IPS DF 4.7 (cell line): ENCODE measurements around the gene TYMP.

Experiments
- DNase-seq: peaks from one replicate; pipeline ENCODE4 v3.0.0-alpha.2; 2013; ENCODE audit warnings: low spot score; ENCODE audit errors: extremely low read depth

TYMP gene

GRCh38 chr22:50506611-50507420, 23.0 kb downstream of the TYMP start:
- no peak for DNase-seq

- no peak for DNase-seq
Observed at GRCh38 chr22:50505776-50506610, 23.8 kb downstream of the TYMP start.

DNA sequence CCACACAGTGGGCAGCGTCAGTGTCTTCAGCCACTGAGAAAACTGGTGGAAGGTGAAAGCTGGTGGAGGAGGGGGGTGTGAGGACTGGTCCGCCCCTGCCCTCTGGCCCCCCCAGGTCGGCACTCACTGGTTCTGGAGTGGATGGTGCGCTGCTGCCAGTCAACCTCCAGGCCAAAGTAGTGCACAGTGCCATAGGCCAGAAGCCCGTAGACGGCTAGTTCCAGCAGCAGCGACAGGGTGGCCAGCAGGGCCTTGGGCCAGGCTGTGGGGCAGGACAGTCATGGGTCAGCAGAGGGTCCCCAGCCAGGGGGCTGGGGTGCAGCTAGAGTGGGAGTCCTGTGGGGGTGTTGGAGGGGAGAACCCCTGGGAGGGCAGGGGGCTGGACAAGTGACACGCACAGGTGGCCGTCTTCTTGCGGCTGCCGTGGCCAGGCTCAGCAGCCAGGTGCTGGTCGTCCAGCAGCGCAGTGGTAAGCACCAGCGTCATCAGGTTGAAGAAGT, 24.5 kb downstream of the TYMP start:
- DNase-seq = no peak

- no peak for DNase-seq
Observed at GRCh38 chr22:50504369-50505211, 25.2 kb downstream of the TYMP start.

DNA sequence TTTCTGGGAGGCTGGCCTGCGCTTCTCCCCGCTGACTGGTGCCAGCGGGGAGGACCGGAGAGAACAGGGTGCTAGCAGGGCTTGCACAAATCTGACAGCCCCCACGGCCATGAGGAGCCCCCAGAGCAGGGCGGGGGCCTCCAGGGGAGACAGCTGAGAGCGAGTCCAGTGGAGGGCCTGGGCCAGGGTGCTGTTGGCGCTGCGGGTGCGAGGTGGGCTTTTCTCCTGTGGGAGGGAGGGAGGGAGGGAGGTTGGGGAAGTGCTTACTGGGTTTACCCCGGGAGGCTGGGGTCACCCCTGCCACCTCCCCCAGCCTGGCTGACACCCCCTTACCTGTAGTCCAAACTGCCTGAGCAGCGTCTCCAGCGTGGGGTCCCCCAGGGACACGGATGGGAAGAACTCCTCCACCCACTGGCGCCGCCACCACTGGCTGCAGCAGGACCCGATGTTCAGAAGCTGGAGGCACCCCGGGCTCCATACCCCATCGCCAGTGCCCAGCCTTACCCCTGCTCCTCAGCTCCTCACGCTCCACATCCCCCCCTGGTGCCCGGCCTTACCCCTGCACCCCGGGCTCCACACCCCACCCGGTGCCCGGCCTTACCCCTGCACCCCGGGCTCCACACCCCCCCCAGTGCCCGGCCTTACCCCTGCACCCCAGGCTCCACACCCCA, 26.2 kb downstream of the TYMP start:
- no peak for DNase-seq

DNA sequence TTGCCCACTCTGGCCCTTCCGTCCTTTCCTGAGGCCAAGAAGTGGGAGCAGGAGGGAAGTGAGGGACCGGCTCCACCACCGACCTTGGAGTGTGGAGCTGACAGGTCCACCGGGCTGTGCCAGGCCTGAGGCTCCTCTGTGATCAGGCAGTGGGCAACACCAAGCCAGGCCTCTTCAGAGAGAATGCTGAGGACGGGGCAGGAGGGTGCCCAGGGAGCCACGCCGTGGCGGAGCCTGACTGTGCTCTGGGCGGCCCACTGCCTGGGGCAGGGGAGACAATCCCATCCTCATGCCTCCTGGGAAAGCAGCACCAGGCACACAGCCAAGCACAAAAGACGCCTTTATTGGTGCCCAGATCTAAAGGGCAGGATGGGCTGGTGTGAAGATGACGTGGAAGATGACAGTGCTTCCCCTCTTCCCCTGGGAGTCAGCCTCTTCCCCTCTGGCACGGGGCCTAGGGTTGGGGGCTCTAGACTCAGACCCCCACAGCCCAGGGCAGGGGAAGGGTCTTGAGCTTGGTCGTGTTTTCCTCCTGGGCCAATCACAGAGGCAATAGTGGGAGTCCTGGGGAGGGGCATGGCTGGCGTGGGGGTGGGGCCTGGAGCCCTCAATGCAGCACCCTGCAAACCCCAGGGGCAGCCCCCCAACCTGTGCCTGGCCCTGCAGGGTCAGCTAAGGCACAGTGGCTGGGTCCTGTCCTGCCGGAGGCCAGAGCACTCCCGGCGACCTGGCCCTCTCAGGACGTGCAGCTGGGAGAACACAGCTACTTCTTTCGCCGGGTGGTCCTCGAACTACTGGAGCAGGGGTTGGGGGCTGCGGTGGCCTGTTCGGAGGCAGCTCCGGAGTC, 27.0 kb downstream of the TYMP start:
- DNase-seq = no peak

DNA sequence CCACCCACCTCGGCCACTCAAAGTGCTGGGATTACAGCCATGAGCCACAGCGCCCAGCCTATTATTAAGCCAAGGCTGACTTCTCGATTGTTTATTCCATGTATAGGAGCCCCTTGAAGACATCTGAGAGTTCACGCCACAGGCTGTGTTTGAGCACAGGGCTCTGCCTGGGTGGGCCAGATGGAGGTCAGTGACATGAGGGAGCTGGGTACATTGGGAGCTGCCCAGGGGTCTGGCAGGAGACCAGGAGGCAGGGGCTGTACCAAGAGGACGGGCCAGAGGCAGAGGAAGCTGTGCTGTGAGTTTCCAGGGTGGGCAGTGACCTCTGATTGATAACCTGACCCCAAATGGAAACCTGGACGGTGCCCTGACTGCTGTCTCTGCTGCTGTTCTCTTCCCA, 27.7 kb downstream of the TYMP start:
- no peak for DNase-seq

GRCh38 chr22:50500452-50500851, 29.4 kb downstream of the TYMP start:
- no peak for DNase-seq

DNA sequence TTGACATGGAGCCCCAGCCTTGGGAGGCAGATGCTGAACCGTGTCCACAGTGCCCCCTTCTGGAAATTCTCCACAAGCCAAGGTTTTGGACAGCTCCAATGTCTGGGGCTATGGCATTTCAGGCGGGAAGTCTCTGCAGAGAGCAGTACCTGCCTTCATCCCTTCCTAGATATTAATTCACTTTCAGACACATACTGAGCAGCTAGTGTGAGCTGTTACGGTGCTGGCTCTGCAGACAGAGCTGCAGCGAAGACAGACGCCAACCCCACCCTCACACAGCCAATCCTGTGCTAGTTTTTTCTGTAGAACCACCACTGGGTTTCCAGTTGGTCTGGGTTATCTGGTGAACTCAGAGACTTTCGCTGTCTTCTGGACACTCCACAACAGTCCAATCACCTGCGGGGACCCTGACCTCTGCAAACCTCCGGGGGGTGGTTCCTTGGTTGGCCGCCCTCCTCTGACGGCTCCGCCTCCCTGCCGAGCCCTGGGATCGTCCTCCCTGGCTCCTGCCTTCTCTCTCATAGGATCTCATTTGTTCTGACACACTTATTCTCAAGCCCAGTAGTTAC, 31.4 kb downstream of the TYMP start:
- peak; percentile 44 for DNase-seq

DNA sequence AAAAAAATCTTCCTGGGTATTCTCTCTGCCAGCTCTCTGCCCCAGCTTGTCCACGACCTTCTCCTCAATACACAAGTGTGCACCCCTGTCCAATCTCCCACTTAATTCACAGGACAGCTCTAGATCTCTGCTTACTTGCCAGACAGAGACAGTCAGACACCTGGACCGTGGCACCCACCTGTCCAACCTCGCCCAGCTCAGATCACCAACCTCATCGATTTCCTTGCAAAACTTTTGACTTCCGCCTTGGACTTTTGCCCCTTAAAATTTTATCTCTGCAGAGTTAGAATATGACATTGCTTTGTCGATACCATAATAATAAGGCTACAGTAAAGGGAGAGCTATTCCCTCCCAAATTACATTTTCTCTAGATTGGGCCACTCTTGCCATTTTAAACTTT, 32.7 kb downstream of the TYMP start:
- DNase-seq = no peak

DNA sequence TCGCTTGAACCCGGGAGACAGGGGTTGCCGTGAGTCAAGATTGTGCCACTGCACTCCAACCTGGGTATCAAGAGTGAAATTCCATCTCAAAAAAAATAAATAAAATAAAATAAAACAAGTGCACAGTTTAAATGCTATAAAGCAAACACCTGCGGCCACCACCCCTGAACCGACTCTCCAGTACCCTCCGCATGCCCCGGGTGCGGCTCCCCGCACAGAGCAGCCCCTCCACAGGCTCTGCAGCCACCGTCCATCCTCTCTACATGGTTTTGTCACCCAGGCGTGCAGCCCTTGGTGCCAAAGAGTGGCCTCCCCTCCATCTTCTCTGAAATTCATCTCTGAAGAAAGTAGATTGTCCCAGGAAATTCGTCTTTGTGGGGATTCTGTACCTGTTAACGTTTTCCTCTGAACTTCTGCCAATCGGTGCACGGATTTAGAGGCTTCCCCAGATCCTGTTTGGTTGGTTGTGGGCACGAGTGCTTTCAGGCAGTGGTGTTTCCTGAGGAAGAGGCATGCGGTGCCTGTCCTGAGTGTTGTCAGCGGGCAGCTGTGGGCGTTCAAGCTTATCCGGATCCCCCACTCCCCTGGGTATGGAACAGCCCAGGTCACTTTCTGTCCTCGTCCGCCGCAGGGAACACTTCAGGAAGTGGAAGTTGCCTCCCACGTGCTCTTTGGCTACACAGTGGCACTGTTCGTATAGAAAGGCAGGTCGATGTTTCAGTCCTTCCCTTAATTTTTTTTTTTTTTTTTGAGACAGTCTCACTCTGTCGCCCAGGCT, 39.1 kb downstream of the TYMP start:
- DNase-seq = no peak

- DNase-seq = no peak
Observed at GRCh38 chr22:50489363-50490243, 40.2 kb downstream of the TYMP start.

DNA sequence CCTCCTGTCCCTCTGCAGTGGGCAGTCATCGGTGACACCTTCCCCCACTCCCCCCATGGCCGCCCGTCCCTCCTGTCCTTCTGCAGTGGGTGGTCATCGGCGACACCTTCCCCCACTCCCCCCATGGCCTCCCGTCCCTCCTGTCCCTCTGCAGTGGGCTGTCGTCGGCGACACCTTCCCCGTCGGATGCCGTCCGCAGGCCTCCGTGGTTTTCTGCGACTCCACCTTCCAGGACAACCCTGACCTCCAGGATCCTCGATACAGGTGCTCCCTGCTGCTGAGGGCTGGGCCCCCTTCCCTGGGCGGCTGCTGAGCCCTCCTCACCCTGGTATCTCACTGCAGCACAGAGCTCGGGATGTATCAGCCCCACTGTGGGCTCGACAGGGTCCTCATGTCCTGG, 40.9 kb downstream of the TYMP start:
- DNase-seq = no peak

DNA sequence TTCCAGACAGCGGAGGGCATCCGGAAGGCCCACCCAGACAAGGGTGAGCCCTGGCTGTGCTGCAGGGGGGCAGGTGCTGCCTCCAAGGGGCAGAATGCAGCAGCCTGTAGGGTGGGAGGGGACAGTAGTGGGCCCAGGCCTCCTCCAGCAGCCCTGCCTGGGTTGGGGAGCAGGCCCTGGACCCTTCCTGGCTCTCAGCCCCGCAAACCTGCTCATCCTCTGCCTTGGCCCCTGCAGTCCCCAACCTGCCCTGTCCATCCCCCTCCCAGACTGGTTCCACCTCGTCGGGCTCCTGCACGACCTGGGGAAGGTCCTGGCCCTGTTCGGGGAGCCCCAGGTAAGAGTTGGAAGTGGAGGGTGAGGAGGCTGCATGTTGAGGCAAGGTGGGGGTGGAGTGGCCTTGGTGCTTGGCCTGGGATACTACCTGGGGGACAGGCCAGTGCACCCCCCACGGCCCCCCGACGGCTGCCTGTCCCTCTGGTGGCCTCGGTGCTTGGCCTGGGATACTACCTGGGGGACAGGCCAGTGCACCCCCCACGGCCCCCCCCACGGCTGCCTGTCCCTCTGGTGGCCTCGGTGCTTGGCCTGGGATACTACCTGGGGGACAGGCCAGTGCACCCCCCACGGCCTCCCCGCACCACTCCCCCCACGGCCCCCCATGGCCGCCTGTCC, 41.7 kb downstream of the TYMP start:
- no peak for DNase-seq

GRCh38 chr22:50487290-50488005, 42.4 kb downstream of the TYMP start:
- no peak for DNase-seq

- no peak for DNase-seq
Observed at GRCh38 chr22:50486561-50487289, 43.1 kb downstream of the TYMP start, which contains the start of gene MIOX. Gene MIOX (plus strand): TSS chr22:50486859. CDS start chr22:50486898, 39 bp downstream.
